NK-92 treated with Interleukin-12 subunit alpha and Interleukin-12 subunit beta, amount 100 ng/mL, for 24 hours (cell line): ENCODE results near the gene ATP8A2.
"Not testable (repeated sequence)": the region's sequence is repeated elsewhere in the genome, so short reads cannot be mapped to it uniquely, and the experiment has no call there.

Experiments
- DNase-seq: peaks from one replicate; lab custom pipeline; 2025; lab: John Stamatoyannopoulos, UW

Gene ATP8A2

GRCh38 chr13:25806264-25806974, 434.6 kb downstream of the ATP8A2 start:
- no peak for DNase-seq

GRCh38 chr13:25807562-25807961, 435.8 kb downstream of the ATP8A2 start:
- no peak for DNase-seq

GRCh38 chr13:25811506-25811905, 439.7 kb downstream of the ATP8A2 start:
- DNase-seq, result no peak

- DNase-seq, result no peak
Observed at GRCh38 chr13:25816239-25816638, 444.5 kb downstream of the ATP8A2 start.

GRCh38 chr13:25819856-25820530, 448.2 kb downstream of the ATP8A2 start:
- DNase-seq, result no peak

- no peak for DNase-seq
Observed at GRCh38 chr13:25821776-25822175, 450.0 kb downstream of the ATP8A2 start.

GRCh38 chr13:25827221-25827620, 455.4 kb downstream of the ATP8A2 start:
- not testable (repeated sequence) for DNase-seq

- DNase-seq, result no peak
Observed at GRCh38 chr13:25827831-25828465, 456.2 kb downstream of the ATP8A2 start.

GRCh38 chr13:25833761-25834160, 462.0 kb downstream of the ATP8A2 start:
- DNase-seq, result no peak

GRCh38 chr13:25836574-25837336, 465.0 kb downstream of the ATP8A2 start:
- no peak for DNase-seq

GRCh38 chr13:25839371-25839770, 467.6 kb downstream of the ATP8A2 start:
- no peak for DNase-seq

- no peak for DNase-seq
Observed at GRCh38 chr13:25840261-25840660, 468.5 kb downstream of the ATP8A2 start.

- DNase-seq, result no peak
Observed at GRCh38 chr13:25840931-25841330, 469.2 kb downstream of the ATP8A2 start.

- DNase-seq, result no peak
Observed at GRCh38 chr13:25843692-25844091, 471.9 kb downstream of the ATP8A2 start.

- DNase-seq, result no peak
Observed at GRCh38 chr13:25844559-25845434, 473.0 kb downstream of the ATP8A2 start.

GRCh38 chr13:25846222-25846984, 474.6 kb downstream of the ATP8A2 start:
- no peak for DNase-seq

- no peak for DNase-seq
Observed at GRCh38 chr13:25847145-25847544, 475.4 kb downstream of the ATP8A2 start.

- DNase-seq, result no peak
Observed at GRCh38 chr13:25847635-25848626, 476.2 kb downstream of the ATP8A2 start.
